GM19395 (cell line): Measurements from ENCODE around the gene CFD.
"Not testable (repeated sequence)": the region's sequence is repeated elsewhere in the genome, so short reads cannot be mapped to it uniquely, and the experiment has no call there.

Experiments used
- ATAC-seq: cut with Tn5 transposase; IDR thresholded peaks from one replicate; pipeline ENCODE4 v1.9.1; 2021; ENCODE audit warnings: mild to moderate bottlenecking, moderate library complexity; ENCODE audit not compliant: unreplicated experiment

The CFD gene

GRCh38 chr19:858868-859843 lies at the start of gene CFD:
TSS of gene CFD (plus strand) at chr19:859664. CDS start at chr19:859690, 26 bp downstream.
- ATAC-seq = no peak

GRCh38 chr19:810077-810855 lies 49.2 kb upstream of the CFD start:
- ATAC-seq = no peak

DNA sequence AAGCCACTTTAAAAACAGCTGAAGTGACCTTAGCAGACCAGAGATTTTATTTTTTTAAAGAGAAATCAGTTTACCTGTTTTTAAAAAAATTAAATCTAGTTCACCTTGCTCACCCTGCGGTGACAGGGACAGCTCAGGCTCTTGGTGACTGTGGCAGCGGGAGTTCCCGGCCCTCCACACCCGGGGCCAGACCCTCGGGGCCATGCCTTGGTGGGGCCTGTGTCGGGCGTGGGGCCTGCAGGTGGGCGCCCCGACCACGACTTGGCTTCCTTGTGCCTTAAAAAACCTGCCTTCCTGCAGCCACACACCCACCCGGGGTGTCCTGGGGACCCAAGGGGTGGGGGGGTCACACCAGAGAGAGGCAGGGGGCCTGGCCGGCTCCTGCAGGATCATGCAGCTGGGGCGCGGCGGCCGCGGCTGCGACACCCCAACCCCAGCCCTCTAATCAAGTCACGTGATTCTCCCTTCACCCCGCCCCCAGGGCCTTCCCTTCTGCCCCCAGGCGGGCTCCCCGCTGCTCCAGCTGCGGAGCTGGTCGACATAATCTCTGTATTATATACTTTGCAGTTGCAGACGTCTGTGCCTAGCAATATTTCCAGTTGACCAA lies 48.5 kb upstream of the CFD start:
- ATAC-seq = no peak

DNA sequence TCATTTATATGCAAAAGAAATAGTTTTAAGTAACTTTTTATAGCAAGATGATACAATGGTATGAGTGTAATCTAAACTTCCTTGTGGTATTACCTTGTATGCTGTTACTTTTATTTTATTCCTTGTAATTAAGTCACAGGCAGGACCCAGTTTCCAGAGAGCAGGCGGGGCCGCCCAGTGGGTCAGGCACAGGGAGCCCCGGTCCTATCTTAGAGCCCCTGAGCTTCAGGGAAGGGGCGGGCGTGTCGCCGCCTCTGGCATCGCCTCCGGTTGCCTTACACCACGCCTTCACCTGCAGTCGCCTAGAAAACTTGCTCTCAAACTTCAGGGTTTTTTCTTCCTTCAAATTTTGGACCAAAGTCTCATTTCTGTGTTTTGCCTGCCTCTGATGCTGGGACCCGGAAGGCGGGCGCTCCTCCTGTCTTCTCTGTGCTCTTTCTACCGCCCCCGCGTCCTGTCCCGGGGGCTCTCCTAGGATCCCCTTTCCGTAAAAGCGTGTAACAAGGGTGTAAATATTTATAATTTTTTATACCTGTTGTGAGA lies 47.9 kb upstream of the CFD start:
- ATAC-seq = no peak

GRCh38 chr19:812049-812746 lies 47.3 kb upstream of the CFD start:
- no peak for ATAC-seq

GRCh38 chr19:812747-813218 lies 46.7 kb upstream of the CFD start:
- no peak for ATAC-seq

GRCh38 chr19:813219-814151 lies 46.0 kb upstream of the CFD start:
- ATAC-seq = no peak

DNA sequence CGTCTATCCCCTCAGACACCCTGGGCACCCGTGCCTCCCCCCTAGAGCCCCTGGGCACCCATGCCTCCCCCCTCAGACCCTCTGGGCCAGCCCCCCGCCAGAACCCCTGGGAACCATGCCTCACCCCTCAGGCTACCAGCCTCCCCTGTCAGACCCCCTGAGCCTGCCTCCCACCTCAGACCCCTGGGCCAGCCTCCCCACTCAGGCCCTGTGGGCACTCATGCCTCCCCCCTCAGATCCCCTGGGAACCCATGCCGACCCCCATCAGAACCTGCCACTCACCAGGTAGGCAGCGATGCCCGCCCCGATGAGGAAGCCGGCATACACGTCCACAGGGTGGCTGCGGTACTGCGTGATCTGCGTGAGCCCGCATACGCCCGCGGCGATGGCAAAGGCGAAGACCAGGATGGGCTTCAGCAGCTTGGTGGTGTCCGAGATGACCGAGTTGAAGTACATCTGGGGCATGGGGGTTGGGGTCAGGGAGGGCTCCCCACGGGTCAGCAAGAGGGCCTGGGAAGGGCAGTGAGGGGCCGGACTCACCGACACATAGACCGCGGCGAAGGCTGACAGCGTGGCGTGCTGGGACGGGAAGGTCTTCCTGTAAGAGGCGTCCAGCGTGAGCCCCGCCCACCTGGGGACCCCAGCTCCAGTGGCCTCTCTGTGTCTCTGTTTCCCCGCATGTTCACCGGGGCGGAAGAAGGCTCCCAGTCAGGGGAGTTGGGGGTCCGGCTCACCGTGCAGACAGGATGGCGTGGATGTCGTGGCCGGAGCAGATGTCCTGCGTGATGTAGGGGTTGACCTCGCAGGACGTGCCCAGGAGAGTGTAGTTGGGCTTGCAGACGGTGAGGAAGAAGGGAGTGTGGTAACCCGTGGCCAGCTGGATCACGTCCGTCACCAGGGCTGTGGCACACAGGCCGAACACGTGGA lies 45.0 kb upstream of the CFD start:
- ATAC-seq = no peak

GRCh38 chr19:815079-815774 lies 44.2 kb upstream of the CFD start:
- no peak for ATAC-seq

DNA sequence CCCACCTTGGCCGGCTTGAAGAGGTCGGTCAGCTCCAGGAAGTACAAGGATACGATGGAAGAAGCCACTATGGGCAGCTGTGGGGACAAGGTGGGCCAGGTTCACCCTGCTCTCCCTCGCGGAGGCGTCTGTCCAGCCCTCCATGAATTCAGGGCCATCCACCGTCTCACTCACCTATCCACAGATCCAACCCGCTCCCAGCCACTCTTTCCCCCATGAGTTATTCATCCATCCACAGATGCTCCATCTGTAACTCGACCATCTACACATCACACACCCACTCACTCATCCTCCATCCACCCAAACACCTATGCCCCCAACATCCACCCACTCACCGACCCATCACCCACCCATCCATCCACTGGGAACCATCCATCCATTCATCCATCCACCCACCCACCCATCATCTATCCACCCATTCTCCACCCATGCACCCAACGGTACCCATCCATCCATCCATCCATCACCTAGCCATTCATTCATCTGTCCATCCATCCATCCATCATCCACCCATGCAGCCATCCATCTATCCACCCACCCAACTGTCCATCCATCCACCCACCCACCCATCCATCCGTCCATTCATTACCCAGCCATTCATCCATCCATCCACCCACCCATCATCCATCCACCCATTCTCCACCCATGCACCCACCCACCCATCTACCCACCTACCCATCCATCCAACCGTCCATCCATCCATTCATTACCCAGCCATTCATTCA lies 43.5 kb upstream of the CFD start:
- no peak for ATAC-seq

DNA sequence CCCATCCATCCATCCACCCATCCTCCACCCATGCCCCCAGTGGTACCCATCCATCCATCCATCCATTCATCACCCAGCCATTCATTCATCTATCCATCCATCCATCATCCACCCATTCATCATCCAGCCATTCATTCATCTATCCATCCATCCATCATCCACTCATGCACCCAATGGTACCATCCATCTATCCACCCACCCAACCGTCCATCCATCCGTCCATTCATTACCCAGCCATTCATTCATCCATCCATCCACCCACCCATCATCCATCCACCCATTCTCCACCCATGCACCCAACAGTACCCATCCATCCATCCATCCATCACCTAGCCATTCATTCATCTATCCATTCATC lies 43.0 kb upstream of the CFD start:
- ATAC-seq = no peak

DNA sequence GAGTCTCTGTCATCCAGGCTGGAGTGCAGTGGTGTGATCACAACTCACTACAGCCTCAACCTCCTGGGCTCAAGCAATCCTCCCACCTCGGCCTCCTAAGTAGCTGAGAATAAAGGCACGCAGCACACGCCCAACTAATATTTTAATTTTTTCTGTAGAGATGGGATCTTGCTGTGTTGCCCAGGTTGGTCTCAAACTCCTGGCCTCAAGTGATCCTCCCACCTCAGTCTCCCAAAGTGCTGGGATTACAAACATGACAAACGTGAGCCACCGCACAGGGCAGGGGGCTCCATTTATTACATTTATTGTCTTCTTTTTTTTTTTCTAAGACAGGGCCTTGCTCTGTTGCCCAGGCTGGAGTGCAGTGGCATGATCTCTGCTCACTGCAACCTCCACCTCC lies 39.3 kb upstream of the CFD start:
- ATAC-seq = not testable (repeated sequence)

DNA sequence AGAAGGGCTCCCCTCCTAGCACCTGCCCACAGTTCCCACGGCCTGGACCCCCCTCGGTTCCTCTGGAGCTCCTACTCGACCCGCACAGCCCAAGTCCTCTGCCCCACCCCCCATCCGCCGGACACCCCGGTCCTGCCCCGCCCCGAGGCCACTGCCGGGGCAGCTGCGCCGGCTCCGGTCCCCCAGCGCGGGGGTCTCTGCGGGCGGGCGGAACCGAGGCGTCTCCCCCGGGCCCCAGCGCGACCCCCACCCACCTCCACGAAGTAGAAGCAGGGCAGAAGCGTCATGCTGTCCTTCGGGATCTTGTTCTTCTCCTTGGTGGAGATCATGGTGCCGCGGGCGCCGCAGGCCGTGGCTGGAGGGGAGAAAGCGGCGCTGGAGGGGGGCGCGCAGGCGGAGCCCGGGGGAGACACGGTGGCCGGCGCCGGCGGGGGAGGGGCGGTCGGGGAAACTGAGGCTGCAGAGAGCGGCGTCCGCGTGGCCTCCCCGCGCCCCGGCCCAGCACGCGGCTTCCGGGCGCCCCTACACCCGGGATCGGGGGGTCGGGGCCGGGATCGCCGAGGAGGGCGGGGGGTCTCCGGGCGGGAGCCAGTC lies 38.1 kb upstream of the CFD start:
- no peak for ATAC-seq

DNA sequence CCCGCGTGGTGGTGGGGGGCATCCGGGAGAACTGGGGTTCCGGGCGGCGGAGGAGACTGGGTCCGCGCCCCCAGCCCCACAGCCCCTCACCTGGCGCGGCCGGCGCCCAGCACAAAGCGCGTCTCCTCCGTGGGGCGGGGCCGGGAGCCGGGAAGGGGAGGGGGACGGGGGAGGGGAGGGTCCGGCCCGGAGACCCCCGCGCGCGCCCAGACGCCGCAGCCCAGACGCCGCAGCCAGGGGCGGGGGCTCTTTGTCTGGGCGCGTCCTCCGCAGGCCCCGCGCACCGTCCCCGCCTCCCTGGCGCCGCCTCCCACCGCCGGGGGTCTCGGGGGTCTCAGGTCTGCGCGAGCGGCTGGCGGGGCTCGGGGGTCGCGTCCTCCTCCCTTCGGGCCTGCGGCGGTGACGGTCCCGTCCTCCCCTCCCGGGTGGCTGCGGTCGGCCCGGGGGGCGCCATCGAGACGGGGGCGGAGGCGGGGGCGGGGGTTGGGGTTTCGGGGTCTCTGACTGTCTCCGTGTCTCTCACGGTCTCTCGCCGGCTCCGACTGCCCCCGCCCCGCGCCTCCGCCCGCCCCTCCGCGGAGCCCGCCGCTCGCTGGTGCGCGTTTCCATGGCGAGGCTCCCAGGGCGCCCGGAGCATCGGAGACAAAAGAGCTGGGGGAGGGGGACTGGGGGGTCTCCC lies 37.5 kb upstream of the CFD start, which contains the start of gene PLPPR3:
Gene PLPPR3 (minus strand): TSS at position 131 of the 679 bp plus-strand sequence. CDS start 396 bp downstream, outside the sequence.
- no peak for ATAC-seq

DNA sequence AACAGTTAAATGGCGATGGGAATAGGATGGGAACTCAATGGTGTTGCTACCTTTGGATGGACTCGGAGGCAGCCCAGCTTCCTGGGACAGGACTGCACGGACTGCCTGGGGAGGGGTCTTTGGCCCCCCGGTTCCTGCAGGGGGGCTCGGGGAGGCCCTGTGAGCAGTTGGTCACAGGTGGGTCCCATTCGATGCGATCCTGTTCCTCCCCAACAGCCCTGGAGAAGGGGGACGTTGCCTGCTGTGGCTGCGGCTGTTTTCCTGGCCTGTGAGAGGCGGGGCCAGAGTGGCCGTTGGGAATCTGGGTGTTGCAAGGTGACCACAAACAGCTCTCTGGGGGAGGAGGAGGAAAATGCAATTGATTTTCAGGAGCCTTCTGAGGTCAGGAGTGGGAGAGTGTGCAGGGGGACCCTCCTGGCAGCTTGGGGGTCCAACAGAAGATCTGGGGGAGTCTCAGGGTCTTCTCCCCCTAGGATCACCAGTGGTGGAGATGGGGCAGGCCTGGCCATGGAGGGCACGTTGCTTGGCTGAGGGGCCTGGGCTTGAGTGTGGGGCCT lies 35.8 kb upstream of the CFD start:
- no peak for ATAC-seq

GRCh38 chr19:824885-825284 lies 34.6 kb upstream of the CFD start:
- no peak for ATAC-seq
